SK-N-MC (cell line): Measurements from ENCODE around the gene DDX1.

ENCODE experiments used
- DNase-seq: peaks from one replicate; pipeline ENCODE4 v3.0.0-alpha.2; 2011; ENCODE audit warnings: low read depth, low spot score
- H3K27ac ChIP-seq: fragments of 200-600 bp; sonication (generic); 2 replicates; pipeline ENCODE4 v1.5.1; 2016; ENCODE audit warnings: mixed run types
- H3K36me3 ChIP-seq: fragments of 200-600 bp; sonication (generic); 2 replicates; pipeline ENCODE4 v1.6.1; 2017; ENCODE audit warnings: antibody characterized with exemption, low read length, mixed read lengths; ENCODE audit not compliant: insufficient read depth
- H3K4me3 ChIP-seq: fragments of 200-600 bp; sonication (generic); 2 replicates; pipeline ENCODE4 v1.5.1; 2016
- H3K9ac ChIP-seq: fragments of 200-600 bp; sonication (generic); 2 replicates; pipeline ENCODE4 v1.8.0; 2017; ENCODE audit warnings: mixed run types, mixed read lengths; ENCODE audit not compliant: insufficient read length
- H3K9me3 ChIP-seq: fragments of 200-600 bp; sonication (generic); 2 replicates; pipeline ENCODE4 v1.6.1; 2017; ENCODE audit warnings: low read depth, mild to moderate bottlenecking, antibody characterized with exemption, low read length, moderate library complexity, mixed read lengths
- EZH2 ChIP-seq: fragments of 200-600 bp; sonication (generic); IDR thresholded peaks from one replicate; pipeline ENCODE4 v1.6.1; 2017; ENCODE audit warnings: antibody characterized with exemption
- FOXP2 ChIP-seq: optimal IDR thresholded peaks from 2 replicates; pipeline ENCODE3; 2011; ENCODE audit warnings: mild to moderate bottlenecking, moderate library complexity; ENCODE audit not compliant: insufficient read depth; ENCODE audit errors: extremely low read length, control extremely low read depth
- POLR2AphosphoS5 ChIP-seq: IDR thresholded peaks from 2 replicates; pipeline ENCODE4 v1.6.1; 2012; ENCODE audit warnings: mild to moderate bottlenecking, low read depth, low read length, borderline replicate concordance

DDX1 gene

DNA sequence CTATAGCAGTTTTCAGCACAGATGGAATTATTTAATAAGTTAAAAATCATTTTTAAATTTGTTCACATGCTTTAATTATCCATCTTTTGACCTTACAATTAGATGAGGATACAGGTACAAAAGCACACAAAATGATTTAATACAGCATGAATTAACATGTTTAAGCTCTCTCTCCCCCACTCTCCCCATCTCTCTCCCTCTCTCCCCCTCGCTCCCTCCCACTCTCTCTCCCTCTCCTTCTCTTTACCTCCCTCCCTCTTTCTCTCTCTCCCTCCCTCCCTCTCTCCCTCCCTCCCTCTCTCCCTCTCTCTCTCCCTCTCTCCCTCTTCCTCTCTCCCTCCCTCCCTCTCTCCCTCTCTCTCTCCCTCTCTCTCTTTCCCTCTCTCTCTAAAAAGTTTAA lies 38.1 kb upstream of the DDX1 start:
- H3K36me3 ChIP-seq, result peaks cover 8% of the 10 kb centered on the region; the same call in 1 of the 2 replicates
- no peak for DNase-seq
- no peaks in the 10 kb centered on the region for H3K9me3 ChIP-seq
- no peak overlapping the region for H3K4me3 ChIP-seq
- H3K27ac ChIP-seq, result no peak overlapping the region
- no peak overlapping the region for H3K9ac ChIP-seq
- TF ChIP-seq POLR2AphosphoS5 (no peak), EZH2 (no peak), FOXP2 (no peak)

- TF ChIP-seq FOXP2 (no peak), POLR2AphosphoS5 (no peak), EZH2 (no peak)
- Histone ChIP-seq H3K27ac (no peak overlapping the region; the same call in 1 of the 2 replicates), H3K4me3 (no peak overlapping the region), H3K36me3 (peaks cover 8% of the 10 kb centered on the region; the same call in 1 of the 2 replicates), H3K9me3 (no peaks in the 10 kb centered on the region), H3K9ac (no peak overlapping the region)
- DNase-seq, result no peak
Observed at GRCh38 chr2:15553951-15554350, 37.7 kb upstream of the DDX1 start.

DNA sequence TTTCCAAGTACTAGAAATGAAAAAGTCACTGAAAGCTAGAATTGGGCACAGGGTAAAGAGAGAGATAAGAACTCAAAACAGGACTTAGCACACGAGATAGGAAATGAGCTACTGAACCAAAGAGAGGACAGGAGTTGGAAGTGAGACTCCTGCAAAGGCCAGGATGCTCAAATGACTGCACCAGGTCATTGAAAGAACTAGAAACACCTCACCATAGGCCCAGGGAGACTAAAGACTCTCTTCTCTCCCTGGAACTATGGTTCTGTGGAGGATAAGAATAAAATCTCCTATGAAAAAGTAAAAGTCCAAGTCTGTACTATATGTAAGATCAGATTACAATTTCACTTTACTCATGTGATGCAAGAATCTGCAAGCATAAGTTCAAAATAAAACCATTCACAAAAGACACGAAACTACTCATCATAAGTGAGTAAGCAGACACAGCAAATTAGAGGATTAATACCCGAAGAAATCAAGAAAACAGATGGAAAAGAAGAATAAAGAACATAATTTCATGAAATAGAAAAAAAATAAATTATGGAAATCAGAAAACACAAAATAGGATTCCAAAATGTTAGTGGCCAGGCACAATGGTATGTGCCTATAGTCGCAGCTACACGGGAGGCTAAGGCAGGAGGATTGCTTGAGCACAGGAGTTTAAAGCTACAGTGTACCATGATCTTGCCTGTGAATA lies 37.0 kb upstream of the DDX1 start:
- TF ChIP-seq EZH2 (no peak), FOXP2 (no peak), POLR2AphosphoS5 (no peak)
- Histone ChIP-seq H3K9ac (peak overlapping the region; percentile 13), H3K9me3 (no peaks in the 10 kb centered on the region), H3K4me3 (no peak overlapping the region), H3K27ac (peak overlapping the region; percentile 43; the same call in 1 of the 2 replicates), H3K36me3 (peaks cover 4% of the 10 kb centered on the region; the same call in 1 of the 2 replicates)
- DNase-seq, result no peak

DNA sequence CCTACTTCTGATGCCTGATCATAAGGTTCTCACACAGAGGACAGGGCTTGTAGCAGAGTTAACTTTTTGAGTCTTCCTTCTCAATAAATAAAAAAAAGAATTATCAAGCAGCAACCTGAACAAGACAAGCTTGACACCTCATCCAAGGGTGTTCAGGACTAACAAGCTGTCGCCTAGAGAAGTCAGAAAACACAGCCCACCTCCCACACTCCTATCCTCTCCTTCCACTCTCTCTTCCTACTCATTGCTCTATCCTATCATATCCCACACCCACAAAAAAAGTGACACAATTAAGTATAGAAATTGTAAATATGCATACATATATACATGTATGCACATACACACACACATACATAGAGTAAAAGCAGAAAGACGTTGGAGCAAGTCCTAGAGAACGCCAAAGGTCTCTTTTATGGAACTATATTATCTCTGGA lies 35.9 kb upstream of the DDX1 start:
- Histone ChIP-seq H3K36me3 (peaks cover 4% of the 10 kb centered on the region; the same call in 1 of the 2 replicates), H3K4me3 (no peak overlapping the region), H3K9me3 (no peaks in the 10 kb centered on the region), H3K9ac (no peak overlapping the region), H3K27ac (no peak overlapping the region)
- TF ChIP-seq FOXP2 (no peak), POLR2AphosphoS5 (no peak), EZH2 (no peak)
- no peak for DNase-seq

DNA sequence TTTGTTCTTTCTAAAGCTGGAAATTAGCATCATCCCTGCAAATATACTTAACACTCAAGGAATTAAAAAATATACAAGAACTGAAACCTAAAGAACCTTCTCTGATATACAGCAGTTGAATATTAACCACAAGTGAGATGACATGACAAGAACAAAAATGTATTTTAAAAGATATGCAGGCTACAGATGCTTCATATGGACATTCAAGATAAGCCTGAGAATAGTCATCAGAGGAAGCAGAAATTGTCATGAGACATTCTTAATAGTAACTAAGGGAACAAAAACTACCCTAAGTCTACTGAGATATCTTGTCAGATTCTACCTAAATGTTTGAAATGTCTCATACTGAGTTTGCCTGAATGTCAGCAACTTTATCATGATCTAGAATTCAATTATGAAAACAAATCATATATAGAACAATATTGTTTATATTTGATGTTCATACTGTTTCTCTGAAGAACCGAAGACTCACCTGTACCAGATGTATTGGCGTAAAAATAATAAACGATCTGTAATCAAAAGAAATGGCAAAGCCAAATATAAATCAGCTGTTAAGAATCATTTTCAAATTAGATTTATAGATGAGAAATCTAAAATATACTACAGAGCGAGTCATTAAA lies 35.2 kb upstream of the DDX1 start:
- TF ChIP-seq FOXP2, result no peak
- no peak for TF ChIP-seq POLR2AphosphoS5
- TF ChIP-seq EZH2, result no peak
- Histone ChIP-seq H3K27ac (no peak overlapping the region), H3K4me3 (no peak overlapping the region), H3K36me3 (peaks cover 3% of the 10 kb centered on the region; the same call in 1 of the 2 replicates), H3K9ac (no peak overlapping the region), H3K9me3 (no peaks in the 10 kb centered on the region)
- DNase-seq, result no peak

- H3K27ac ChIP-seq, result no peak overlapping the region
- H3K4me3 ChIP-seq, result no peak overlapping the region
- TF ChIP-seq EZH2 (no peak), POLR2AphosphoS5 (no peak), FOXP2 (no peak)
- no peaks in the 10 kb centered on the region for H3K36me3 ChIP-seq
- no peak for DNase-seq
- no peak overlapping the region for H3K9ac ChIP-seq
- H3K9me3 ChIP-seq, result no peaks in the 10 kb centered on the region
Observed at GRCh38 chr2:15557887-15558311, 33.8 kb upstream of the DDX1 start.

DNA sequence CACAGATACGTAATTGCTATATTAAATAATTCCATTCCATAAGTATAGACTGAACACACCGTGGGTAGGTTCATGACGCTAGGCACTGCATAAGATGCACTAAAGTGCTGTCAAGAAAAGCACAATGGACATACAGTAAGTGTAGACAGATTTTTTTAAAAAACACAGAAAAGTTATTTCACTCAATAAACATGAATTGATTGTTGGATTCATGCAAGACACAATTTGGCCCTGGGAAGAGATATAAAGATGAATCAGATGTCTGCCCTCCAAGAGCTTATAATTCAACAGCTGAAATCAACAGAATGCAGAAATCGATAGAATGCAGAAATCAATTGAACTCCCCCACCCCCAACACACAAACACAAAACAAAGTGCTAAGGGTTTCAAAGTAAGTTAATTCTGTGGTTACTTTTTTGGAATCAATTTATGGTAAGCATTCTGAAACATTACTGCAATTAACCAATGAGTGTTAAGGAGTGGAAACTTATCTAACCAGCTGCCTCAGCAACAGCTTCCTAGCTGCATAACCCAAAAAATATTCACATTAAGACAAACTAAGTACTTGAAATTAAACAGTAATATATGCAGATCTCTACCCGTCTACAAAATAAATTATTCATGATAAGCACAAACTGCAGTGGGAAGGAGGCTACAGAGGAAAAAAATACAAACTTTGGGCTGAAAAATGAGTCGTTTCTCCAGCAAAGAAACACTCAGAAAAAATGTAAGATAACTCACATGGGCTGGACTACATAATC lies 32.1 kb upstream of the DDX1 start:
- Histone ChIP-seq H3K4me3 (peak overlapping the region; percentile 87), H3K27ac (no peak overlapping the region), H3K9ac (peak overlapping the region; percentile 81), H3K36me3 (no peaks in the 10 kb centered on the region), H3K9me3 (no peaks in the 10 kb centered on the region)
- TF ChIP-seq POLR2AphosphoS5, result no peak
- TF ChIP-seq EZH2, result no peak
- no peak for TF ChIP-seq FOXP2
- DNase-seq, result no peak
